Panc1 (cell line): ENCODE measurements around the gene MUC22. TPM values are rescaled to one million over a fixed set of nuclear protein-coding genes. Genes with fewer than 3 reads are reported as not detected.
"Not testable (repeated sequence)": the region's sequence is repeated elsewhere in the genome, so short reads cannot be mapped to it uniquely, and the experiment has no call there.

Experiments used
- ATAC-seq: fragments of 200-7000 bp; cut with Tn5 transposase; 2 replicates; pipeline ENCODE4 v1.9.1; 2020; ENCODE audit warnings: mild to moderate bottlenecking, moderate library complexity
- BruUV-seq: library from RNA; stranded (reverse); fragments of 400-500 nt; replicated peaks from 2 replicates; lab custom pipeline; 2021; lab: Mats Ljungman, UMichigan
- CTCF ChIA-PET: fragments of 300-600 bp; sonication (Branson Sonifier 250); formaldehyde crosslinking; loops from one replicate; lab custom pipeline; 2022; ENCODE audit warnings: antibody characterized with exemption; lab: Charles Lee
- POLR2A ChIA-PET: fragments of 300-600 bp; sonication (Branson Sonifier 250); formaldehyde crosslinking; loops from one replicate; lab custom pipeline; 2022; ENCODE audit warnings: antibody characterized with exemption; lab: Charles Lee
- DNase-seq: peaks from one replicate; pipeline ENCODE4 v3.0.0-alpha.2; 2010; ENCODE audit warnings: low read depth, low spot score
- H3K27ac ChIP-seq: 2 replicates; pipeline ENCODE4 v1.5.1; 2011; ENCODE audit warnings: mild to moderate bottlenecking, low read length, inconsistent platforms
- H3K27me3 ChIP-seq: fragments of 200-500 bp; sonication (Bioruptor generic); 2 replicates; pipeline ENCODE4 v1.6.0; 2014; ENCODE audit warnings: low read length, inconsistent platforms; ENCODE audit not compliant: control insufficient read depth, insufficient read depth
- H3K36me3 ChIP-seq: fragments of 200-500 bp; sonication (Bioruptor generic); 2 replicates; pipeline ENCODE4 v1.5.1; 2014; ENCODE audit warnings: inconsistent platforms, mild to moderate bottlenecking, low read length, moderate library complexity; ENCODE audit not compliant: control insufficient read depth, insufficient read depth
- H3K4me1 ChIP-seq: 2 replicates; pipeline ENCODE4 v1.5.1; 2011; ENCODE audit warnings: inconsistent platforms, mild to moderate bottlenecking, low read length, moderate library complexity; ENCODE audit not compliant: control insufficient read depth, insufficient read depth
- H3K4me3 ChIP-seq, 2 experiments: 2 replicates each; pipeline ENCODE4 v1.5.1; 2011 to 2012; ENCODE audit warnings: low read depth in 2 of 2, low read length in 2 of 2, mild to moderate bottlenecking in 2 of 2, inconsistent platforms in 1 of 2, moderate library complexity in 1 of 2
- H3K9me3 ChIP-seq: fragments of 200-500 bp; sonication (Bioruptor generic); 2 replicates; pipeline ENCODE4 v1.5.1; 2014; ENCODE audit warnings: low read depth, mild to moderate bottlenecking, inconsistent platforms, low read length, moderate library complexity; ENCODE audit not compliant: control insufficient read depth, insufficient read depth
- CTCF ChIP-seq: fragments of 450-650 bp; IDR thresholded peaks from 2 replicates; pipeline ENCODE4 v1.5.1; 2017; ENCODE audit warnings: mild to moderate bottlenecking
- POLR2AphosphoS5 ChIP-seq: IDR thresholded peaks from 2 replicates; pipeline ENCODE4 v1.6.1; 2012; ENCODE audit warnings: mild to moderate bottlenecking, low read depth, low read length, moderate library complexity
- REST ChIP-seq, 2 experiments: IDR thresholded peaks; 2 replicates each; pipeline ENCODE4 v1.6.1; 2011 to 2012; ENCODE audit warnings: low read depth in 2 of 2, control low read depth in 1 of 2, low read length in 1 of 2, mild to moderate bottlenecking in 1 of 2, moderate library complexity in 1 of 2; ENCODE audit not compliant: insufficient read depth in 1 of 2
- SIN3A ChIP-seq: IDR thresholded peaks from 2 replicates; pipeline ENCODE4 v1.6.1; 2012; ENCODE audit warnings: low read depth, mild to moderate bottlenecking, low read length, moderate library complexity, borderline replicate concordance; ENCODE audit not compliant: insufficient read depth
- TCF7L2 ChIP-seq: IDR thresholded peaks from 2 replicates; pipeline ENCODE4 v1.6.1; 2011; ENCODE audit warnings: mild to moderate bottlenecking, low read depth, low read length, inconsistent platforms
- in situ Hi-C: cut with HindIII; loops from 2 replicates; pipeline ENCODE4 v1.10.0; 2016; ENCODE audit warnings: low sequenced_read_pairs, low pct_unique_long_range_greater_than_20kb
- intact Hi-C: fragments of 100-400 bp; cut with micrococcal nuclease; formaldehyde crosslinking; loops from one replicate; pipeline ENCODE4 v1.10.0; 2022; ENCODE audit not compliant: unreplicated experiment
- total RNA-seq: library from RNA; stranded (reverse); gene quantifications from one replicate; pipeline ENCODE4 v1.2.1, GENCODE V29; 2021; ENCODE audit not compliant: unreplicated experiment

The MUC22 gene
- total RNA-seq, 1 experiment from 2014 or later, result not detected

GRCh38 chr6:31065556-31065955, 55.3 kb downstream of the MUC22 start:
- DNase-seq, result no peak
- no peak for ATAC-seq
- peaks cover 2% of the 10 kb centered on the region for H3K4me1 ChIP-seq
- H3K27ac ChIP-seq, result no peak overlapping the region
- H3K4me3 ChIP-seq, result no peak overlapping the region
- H3K9me3 ChIP-seq, result no peaks in the 10 kb centered on the region
- intact Hi-C loops (no loop called here), in situ Hi-C loops (no loop called here)
- ChIA-PET POLR2A (no interaction called here), CTCF (no interaction called here)
- H3K27me3 ChIP-seq, result no peaks in the 10 kb centered on the region
- no peak for TF ChIP-seq CTCF
- no peak for TF ChIP-seq POLR2AphosphoS5
- no peak for TF ChIP-seq TCF7L2
- TF ChIP-seq SIN3A, result no peak
- no peak for TF ChIP-seq REST (IDR thresholded peaks at IDR 0.05; ENCODE audit: insufficient read depth in 1 of 2, low read depth in 2 of 2, low read length in 1 of 2)
- no TSS peak for BruUV-seq
- H3K36me3 ChIP-seq, result no peaks in the 10 kb centered on the region

- DNase-seq, H3K36me3 ChIP-seq, intact Hi-C loops, POLR2A ChIA-PET, H3K9me3 ChIP-seq, CTCF ChIA-PET, ATAC-seq, H3K27me3 ChIP-seq, H3K4me3 ChIP-seq, H3K4me1 ChIP-seq, BruUV-seq, in situ Hi-C loops, H3K27ac ChIP-seq: not testable (repeated sequence)
These were observed 56.8 kb downstream of the MUC22 start for GRCh38 chr6:31067028-31067427.

GRCh38 chr6:31067891-31068668, 57.8 kb downstream of the MUC22 start:
- in situ Hi-C loops, H3K27ac ChIP-seq, H3K9me3 ChIP-seq, H3K27me3 ChIP-seq, DNase-seq, H3K36me3 ChIP-seq, H3K4me1 ChIP-seq, intact Hi-C loops, H3K4me3 ChIP-seq, ATAC-seq, POLR2A ChIA-PET, BruUV-seq: not testable (repeated sequence)
- CTCF ChIA-PET, result interaction anchor here (1.5 kb wide), 1 partner anchor 12 kb away, joined by 5 read pairs; no protein-coding TSS in a partner anchor
